K562 (cell line): ENCODE results near the gene TRIOBP. TPM values are rescaled to one million over a fixed set of nuclear protein-coding genes. Genes with fewer than 3 reads are reported as not detected.

Experiments
- ATAC-seq: fragments of 200-7000 bp; cut with Tn5 transposase; 3 replicates; pipeline ENCODE4 v1.9.1; 2020; ENCODE audit warnings: moderate library complexity
- BruUV-seq: library from RNA; stranded (reverse); fragments of 400-500 nt; replicated peaks from 2 replicates; lab custom pipeline; 2021; lab: Mats Ljungman, UMichigan
- CTCF ChIA-PET: fragments of 300-600 bp; formaldehyde crosslinking; extraction: SDS; loops from one replicate; lab custom pipeline; 2021; ENCODE audit warnings: low intra/inter-chr PET ratio; lab: Yijun Ruan, JAX
- POLR2A ChIA-PET: fragments of 300-600, 350-650 bp; sonication (Branson Sonifier 250); formaldehyde crosslinking; extraction: SDS; loops from one replicate; lab custom pipeline; 2021; ENCODE audit warnings: antibody characterized with exemption, inconsistent platforms; lab: Yijun Ruan, JAX
- DNase-seq, 4 experiments: peaks; one replicate each; pipeline versions ENCODE4 v3.0.0 to v3.0.0-alpha.2; 2011 to 2018; ENCODE audit warnings: low spot score in 3 of 4, mixed read lengths in 3 of 4; ENCODE audit errors: extremely low read depth in 1 of 4
- FAIRE-seq: peaks from 2 replicates; lab custom pipeline; 2011; peaks lifted over from hg19 to GRCh38; lab: Jason Lieb, UNC
- H2AFZ ChIP-seq: 2 replicates; pipeline ENCODE4 v1.6.0; 2011; ENCODE audit warnings: low read depth, low read length, control low read depth, inconsistent platforms
- H3K27ac ChIP-seq: fragments of 200-600 bp; 3 replicates; pipeline ENCODE4 v1.8.0; 2011; ENCODE audit warnings: low read depth, mild to moderate bottlenecking, control low read depth, inconsistent platforms, low read length, moderate library complexity, mixed read lengths; ENCODE audit errors: extremely low read depth
- H3K27me3 ChIP-seq, 2 experiments: fragments of 300-600 bp in 1 of 2; 2 replicates in 1 of 2; 3 replicates in 1 of 2; pipeline versions ENCODE4 v1.6.0 to v1.8.0; 2011; ENCODE audit warnings: inconsistent platforms in 2 of 2, low read length in 2 of 2, mild to moderate bottlenecking in 1 of 2, mixed read lengths in 1 of 2, moderate library complexity in 1 of 2; ENCODE audit not compliant: control insufficient read depth in 2 of 2, insufficient read depth in 2 of 2
- H3K36me3 ChIP-seq: fragments of 300-600 bp; 3 replicates; pipeline ENCODE4 v1.8.0; 2011; ENCODE audit warnings: mild to moderate bottlenecking, low read length, inconsistent platforms; ENCODE audit not compliant: control insufficient read depth, insufficient read depth
- H3K4me1 ChIP-seq, 2 experiments: fragments of 200-600 bp in 1 of 2; replicated peaks in 1 of 2; 2 replicates in 1 of 2; 3 replicates in 1 of 2; pipeline versions ENCODE4 v1.5.1 to v1.8.0; 2011; ENCODE audit warnings: inconsistent platforms in 2 of 2, low read length in 2 of 2, mild to moderate bottlenecking in 1 of 2, mixed read lengths in 1 of 2, moderate library complexity in 1 of 2; ENCODE audit not compliant: control insufficient read depth in 2 of 2, insufficient read depth in 2 of 2
- H3K4me2 ChIP-seq: 2 replicates; pipeline ENCODE4 v1.6.1; 2011; ENCODE audit warnings: low read length, control low read depth, inconsistent platforms, mixed read lengths; ENCODE audit not compliant: insufficient read depth
- H3K4me3 ChIP-seq: fragments of 200-600 bp; sonication (generic), shearing (Covaris generic); 2 replicates; pipeline ENCODE4 v1.5.1; 2016; ENCODE audit warnings: control low read depth, inconsistent platforms
- H3K79me2 ChIP-seq: fragments of 200-600 bp; 3 replicates; pipeline ENCODE4 v1.8.0; 2011; ENCODE audit warnings: low read length, inconsistent platforms; ENCODE audit not compliant: control insufficient read depth, insufficient read depth
- H3K9ac ChIP-seq, 2 experiments: 2 replicates each; pipeline versions ENCODE4 v1.6.0 to v1.6.1; 2011; ENCODE audit warnings: low read depth in 2 of 2, low read length in 2 of 2, control low read depth in 1 of 2, inconsistent platforms in 1 of 2, mild to moderate bottlenecking in 1 of 2, mixed read lengths in 1 of 2; ENCODE audit not compliant: insufficient read depth in 1 of 2
- H3K9me1 ChIP-seq: one replicate; pipeline ENCODE4 v1.6.0; 2011; ENCODE audit warnings: inconsistent platforms, mild to moderate bottlenecking, low read length, moderate library complexity; ENCODE audit not compliant: control insufficient read depth, insufficient read depth
- H3K9me3 ChIP-seq: replicated peaks from 2 replicates; pipeline ENCODE4 v1.5.1; 2011; ENCODE audit warnings: low read depth, low read length, inconsistent platforms; ENCODE audit not compliant: control insufficient read depth, insufficient read depth
- H4K20me1 ChIP-seq: replicated peaks from 2 replicates; pipeline ENCODE4 v1.6.1; 2011; ENCODE audit warnings: low read length, inconsistent platforms, mixed read lengths; ENCODE audit not compliant: control insufficient read depth, insufficient read depth
- HNRNPLL ChIP-seq: fragments of 200-400 bp; formaldehyde crosslinking; IDR thresholded peaks from 2 replicates; pipeline ENCODE4 v1.6.1; 2017; ENCODE audit warnings: low read length, low read depth, mild to moderate bottlenecking; ENCODE audit not compliant: poor library complexity, severe bottlenecking
- MECOM ChIP-seq: fragments of 250-450 bp; sonication (Bioruptor Pico); IDR thresholded peaks from 2 replicates; pipeline ENCODE4 v1.8.0; 2022; ENCODE audit warnings: inconsistent platforms
- RAD21 ChIP-seq, 2 experiments: fragments of 250-450 bp in 1 of 2; fragments of 450-650 bp in 1 of 2; sonication (Bioruptor Pico) in 1 of 2; formaldehyde crosslinking in 1 of 2; IDR thresholded peaks in 1 of 2; conservative IDR thresholded peaks in 1 of 2; 2 replicates each; pipeline versions ENCODE4 v1.4.0 to v1.8.0; 2020 to 2022; ENCODE audit warnings: mild to moderate bottlenecking in 2 of 2, moderate library complexity in 1 of 2
- SAP30 ChIP-seq: fragments of 200-600 bp; sonication (generic); IDR thresholded peaks from 2 replicates; pipeline ENCODE4 v1.6.1; 2012; ENCODE audit warnings: borderline replicate concordance, low read depth, mild to moderate bottlenecking, moderate library complexity, low read length, control low read depth, inconsistent platforms; ENCODE audit not compliant: insufficient read depth, poor library complexity, severe bottlenecking
- TBL1XR1 ChIP-seq, 2 experiments: IDR thresholded peaks; 2 replicates each; pipeline ENCODE4 v1.6.1; 2012; ENCODE audit warnings: improper control_type of control experiment in 2 of 2, low read length in 2 of 2, mild to moderate bottlenecking in 1 of 2
- ZBTB1 ChIP-seq: sonication (generic); formaldehyde crosslinking; IDR thresholded peaks from 2 replicates; pipeline ENCODE4 v1.8.1; 2023; ENCODE audit warnings: missing genetic modification reagents, low read depth, mild to moderate bottlenecking, borderline replicate concordance
- ZNF253 ChIP-seq: fragments of 250-450 bp; sonication (Bioruptor Pico); conservative IDR thresholded peaks from 2 replicates; pipeline ENCODE4 v1.6.1; 2021; ENCODE audit warnings: mild to moderate bottlenecking
- ZNF3 ChIP-seq: fragments of 250-450 bp; sonication (Bioruptor Pico); IDR thresholded peaks from 2 replicates; pipeline ENCODE4 v1.5.0; 2021; ENCODE audit warnings: mild to moderate bottlenecking, moderate library complexity
- ZNF589 ChIP-seq: fragments of 200-800 bp; sonication (Bioruptor generic); IDR thresholded peaks from 2 replicates; pipeline ENCODE4 v1.6.1; 2016; ENCODE audit warnings: low read depth, missing genetic modification characterization, missing compliant biosample characterization
- ZNF707 ChIP-seq: fragments of 250-450 bp; sonication (Bioruptor Pico); conservative IDR thresholded peaks from 2 replicates; pipeline ENCODE4 v1.8.0; 2022; ENCODE audit warnings: inconsistent platforms, mild to moderate bottlenecking, moderate library complexity
- WGBS: fragments of 100-300 bp; shearing (Covaris generic); methylation state at CpG from one replicate; pipeline ENCODE4 v1.1.6; 2016; ENCODE audit warnings: low coverage, mixed read lengths; ENCODE audit not compliant: insufficient coverage; ENCODE audit errors: missing lambda C conversion rate; 5-methylcytosine and 5-hydroxymethylcytosine counted together
- in situ Hi-C: fragments of 300-500 bp; cut with MboI; formaldehyde crosslinking; loops from 4 replicates; pipeline ENCODE4 v1.15.0; 2018; ENCODE audit warnings: inconsistent platforms, mixed read lengths
- intact Hi-C: fragments of 100-400 bp; cut with micrococcal nuclease; formaldehyde crosslinking; loops from 2 replicates; pipeline ENCODE4 v1.14.2; 2022
- polyA plus RNA-seq, 8 experiments: library from polyadenylated mRNA; depleted of rRNA in 4 of 8; stranded (reverse) in 5 of 8; unstranded in 3 of 8; fragments of >200 nt; fragmentation: Nextera tagmentation in 2 of 8; fragmentation: Illumina TruSeq in 1 of 8; extraction: Ambion mirVana in 2 of 8; extraction: Trizol in 1 of 8; gene quantifications; 2 replicates each; pipeline versions ENCODE4 v1.2.1 to v1.2.3, GENCODE V29; 2011 to 2014; ENCODE audit warnings: inconsistent platforms in 1 of 8, missing spikeins in 1 of 8
- total RNA-seq, 7 experiments: library from RNA; depleted of rRNA in 6 of 7; stranded (reverse); fragments of >200 nt in 6 of 7; fragmentation: Illumina TruSeq in 2 of 7; extraction: Trizol in 2 of 7; gene quantifications; 2 replicates each; pipeline versions ENCODE4 v1.2.1 to v1.2.3, GENCODE V29; 2011 to 2021; ENCODE audit warnings: low replicate concordance in 1 of 7
- TF ChIP-seq, protein P1 (sequence below): fragments of 150-350 bp; conservative IDR thresholded peaks from 2 replicates; pipeline ENCODE4 v1.6.1; 2014; ENCODE audit warnings: low read length
- TF ChIP-seq, protein P2 (sequence below): sonication (generic); IDR thresholded peaks from 2 replicates; pipeline ENCODE4 v1.6.1; 2016
- TF ChIP-seq, protein P3 (sequence below): sonication (generic); formaldehyde crosslinking; IDR thresholded peaks from 2 replicates; pipeline ENCODE4 v1.4.0; 2020; ENCODE audit warnings: mild to moderate bottlenecking, missing genetic modification reagents

The TRIOBP gene
- total and polyA plus RNA-seq, 9 of the 15 experiments (the other 6 are each of a cell fraction or from before 2014, with no cell fraction given) = 0.24 to 13.8 (median 5.5) TPM

DNA sequence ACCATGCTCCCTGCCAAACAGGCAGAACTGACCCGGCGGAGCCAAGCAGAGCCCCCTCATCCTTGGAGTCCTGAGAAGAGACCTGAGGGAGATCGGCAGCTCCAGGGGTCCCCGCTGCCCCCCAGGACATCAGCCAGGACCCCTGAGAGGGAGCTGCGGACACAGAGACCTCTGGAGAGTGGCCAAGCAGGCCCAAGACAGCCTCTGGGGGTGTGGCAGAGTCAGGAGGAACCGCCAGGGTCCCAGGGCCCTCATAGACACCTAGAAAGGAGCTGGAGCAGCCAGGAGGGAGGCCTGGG, 37.5 kb downstream of the TRIOBP start:
- no peak overlapping the region for H3K27ac ChIP-seq
- TF ChIP-seq RAD21 (CRISPR knock-in tag; conservative IDR thresholded peaks at IDR 0.05 in 1 of 2, IDR thresholded peaks at IDR 0.05 in 1 of 2) (no peak), ZNF253 (CRISPR knock-in tag) (no peak), HNRNPLL (no peak), TBL1XR1 (IDR thresholded peaks at IDR 0.05; ENCODE audit: low read length in 2 of 2) (no peak), ZNF3 (CRISPR knock-in tag) (no peak), ZNF707 (no peak), MECOM (no peak), ZBTB1 (CRISPR knock-in tag) (no peak), SAP30 (no peak), ZNF589 (CRISPR knock-in tag) (no peak)
- TF ChIP-seq, protein P1, sequence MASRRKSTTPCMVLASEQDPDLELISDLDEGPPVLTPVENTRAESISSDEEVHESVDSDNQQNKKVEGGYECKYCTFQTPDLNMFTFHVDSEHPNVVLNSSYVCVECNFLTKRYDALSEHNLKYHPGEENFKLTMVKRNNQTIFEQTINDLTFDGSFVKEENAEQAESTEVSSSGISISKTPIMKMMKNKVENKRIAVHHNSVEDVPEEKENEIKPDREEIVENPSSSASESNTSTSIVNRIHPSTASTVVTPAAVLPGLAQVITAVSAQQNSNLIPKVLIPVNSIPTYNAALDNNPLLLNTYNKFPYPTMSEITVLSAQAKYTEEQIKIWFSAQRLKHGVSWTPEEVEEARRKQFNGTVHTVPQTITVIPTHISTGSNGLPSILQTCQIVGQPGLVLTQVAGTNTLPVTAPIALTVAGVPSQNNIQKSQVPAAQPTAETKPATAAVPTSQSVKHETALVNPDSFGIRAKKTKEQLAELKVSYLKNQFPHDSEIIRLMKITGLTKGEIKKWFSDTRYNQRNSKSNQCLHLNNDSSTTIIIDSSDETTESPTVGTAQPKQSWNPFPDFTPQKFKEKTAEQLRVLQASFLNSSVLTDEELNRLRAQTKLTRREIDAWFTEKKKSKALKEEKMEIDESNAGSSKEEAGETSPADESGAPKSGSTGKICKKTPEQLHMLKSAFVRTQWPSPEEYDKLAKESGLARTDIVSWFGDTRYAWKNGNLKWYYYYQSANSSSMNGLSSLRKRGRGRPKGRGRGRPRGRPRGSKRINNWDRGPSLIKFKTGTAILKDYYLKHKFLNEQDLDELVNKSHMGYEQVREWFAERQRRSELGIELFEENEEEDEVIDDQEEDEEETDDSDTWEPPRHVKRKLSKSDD = no peak
- TF ChIP-seq, protein P2, sequence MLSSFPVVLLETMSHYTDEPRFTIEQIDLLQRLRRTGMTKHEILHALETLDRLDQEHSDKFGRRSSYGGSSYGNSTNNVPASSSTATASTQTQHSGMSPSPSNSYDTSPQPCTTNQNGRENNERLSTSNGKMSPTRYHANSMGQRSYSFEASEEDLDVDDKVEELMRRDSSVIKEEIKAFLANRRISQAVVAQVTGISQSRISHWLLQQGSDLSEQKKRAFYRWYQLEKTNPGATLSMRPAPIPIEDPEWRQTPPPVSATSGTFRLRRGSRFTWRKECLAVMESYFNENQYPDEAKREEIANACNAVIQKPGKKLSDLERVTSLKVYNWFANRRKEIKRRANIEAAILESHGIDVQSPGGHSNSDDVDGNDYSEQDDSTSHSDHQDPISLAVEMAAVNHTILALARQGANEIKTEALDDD = no peak
- TF ChIP-seq, protein P3, sequence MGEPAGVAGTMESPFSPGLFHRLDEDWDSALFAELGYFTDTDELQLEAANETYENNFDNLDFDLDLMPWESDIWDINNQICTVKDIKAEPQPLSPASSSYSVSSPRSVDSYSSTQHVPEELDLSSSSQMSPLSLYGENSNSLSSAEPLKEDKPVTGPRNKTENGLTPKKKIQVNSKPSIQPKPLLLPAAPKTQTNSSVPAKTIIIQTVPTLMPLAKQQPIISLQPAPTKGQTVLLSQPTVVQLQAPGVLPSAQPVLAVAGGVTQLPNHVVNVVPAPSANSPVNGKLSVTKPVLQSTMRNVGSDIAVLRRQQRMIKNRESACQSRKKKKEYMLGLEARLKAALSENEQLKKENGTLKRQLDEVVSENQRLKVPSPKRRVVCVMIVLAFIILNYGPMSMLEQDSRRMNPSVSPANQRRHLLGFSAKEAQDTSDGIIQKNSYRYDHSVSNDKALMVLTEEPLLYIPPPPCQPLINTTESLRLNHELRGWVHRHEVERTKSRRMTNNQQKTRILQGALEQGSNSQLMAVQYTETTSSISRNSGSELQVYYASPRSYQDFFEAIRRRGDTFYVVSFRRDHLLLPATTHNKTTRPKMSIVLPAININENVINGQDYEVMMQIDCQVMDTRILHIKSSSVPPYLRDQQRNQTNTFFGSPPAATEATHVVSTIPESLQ = no peak

More for the DNA sequence above, 37.5 kb downstream of the TRIOBP start:
- Histone ChIP-seq H3K4me2 (no peak overlapping the region), H3K9me1 (no peaks in the 10 kb centered on the region), H2AFZ (no peak overlapping the region), H3K4me1 (peaks cover 4 to 22% of the 10 kb centered on the region in 2 experiments; a peak in 3 of 5 replicates), H3K9ac (no peak overlapping the region), H4K20me1 (no peaks in the 10 kb centered on the region), H3K27me3 (no peaks in the 10 kb centered on the region), H3K9me3 (no peaks in the 10 kb centered on the region), H3K79me2 (no peaks in the 10 kb centered on the region), H3K36me3 (no peaks in the 10 kb centered on the region), H3K4me3 (no peak overlapping the region)
- in situ Hi-C loops (no loop called here), intact Hi-C loops (no loop called here)
- POLR2A ChIA-PET = interaction anchor here (1.0 kb wide), 1 partner anchor 126 kb away, joined by 3 read pairs; the partner anchor contains the start of gene GGA1
- FAIRE-seq = no peak
- WGBS = 58% methylated on average over 2 of the region's 6 CpGs
- no peak for ATAC-seq
- no peak for DNase-seq
- CTCF ChIA-PET = no interaction called here
- no TSS peak for BruUV-seq
